ENCODE data around the gene GRIP1.

DNA sequence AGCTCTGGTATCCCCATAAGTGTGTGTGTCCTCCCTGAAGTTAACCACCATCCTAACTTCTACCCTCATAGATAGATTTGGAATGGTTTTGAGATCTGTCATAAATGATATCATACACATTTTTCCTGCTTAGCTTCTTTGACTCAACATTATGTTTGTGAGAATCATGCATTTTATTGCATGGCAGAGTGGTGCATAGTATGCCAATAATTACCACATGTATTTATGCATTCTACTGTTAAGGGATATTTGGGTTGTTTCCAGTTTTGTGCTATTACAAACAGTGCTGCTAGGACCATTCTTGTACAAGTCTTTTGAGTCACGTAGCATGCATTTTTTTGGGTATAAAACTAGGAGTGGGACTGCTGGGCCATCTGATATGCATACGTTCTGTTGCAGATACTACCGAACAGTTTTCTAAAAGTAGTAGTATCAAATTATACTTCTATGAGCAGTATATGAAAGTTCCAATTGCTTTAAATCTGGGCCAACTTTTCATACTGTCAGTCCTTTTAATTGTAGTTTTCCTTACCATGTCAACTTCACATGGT, 13.4 kb downstream of the GRIP1 start:
- no peak for TF ChIP-seq TCF12 (IDR thresholded peaks at IDR 0.05; ENCODE audit: low read depth)
- TF ChIP-seq TEAD4 (IDR thresholded peaks at IDR 0.05): no peak
- TF ChIP-seq, protein P1, sequence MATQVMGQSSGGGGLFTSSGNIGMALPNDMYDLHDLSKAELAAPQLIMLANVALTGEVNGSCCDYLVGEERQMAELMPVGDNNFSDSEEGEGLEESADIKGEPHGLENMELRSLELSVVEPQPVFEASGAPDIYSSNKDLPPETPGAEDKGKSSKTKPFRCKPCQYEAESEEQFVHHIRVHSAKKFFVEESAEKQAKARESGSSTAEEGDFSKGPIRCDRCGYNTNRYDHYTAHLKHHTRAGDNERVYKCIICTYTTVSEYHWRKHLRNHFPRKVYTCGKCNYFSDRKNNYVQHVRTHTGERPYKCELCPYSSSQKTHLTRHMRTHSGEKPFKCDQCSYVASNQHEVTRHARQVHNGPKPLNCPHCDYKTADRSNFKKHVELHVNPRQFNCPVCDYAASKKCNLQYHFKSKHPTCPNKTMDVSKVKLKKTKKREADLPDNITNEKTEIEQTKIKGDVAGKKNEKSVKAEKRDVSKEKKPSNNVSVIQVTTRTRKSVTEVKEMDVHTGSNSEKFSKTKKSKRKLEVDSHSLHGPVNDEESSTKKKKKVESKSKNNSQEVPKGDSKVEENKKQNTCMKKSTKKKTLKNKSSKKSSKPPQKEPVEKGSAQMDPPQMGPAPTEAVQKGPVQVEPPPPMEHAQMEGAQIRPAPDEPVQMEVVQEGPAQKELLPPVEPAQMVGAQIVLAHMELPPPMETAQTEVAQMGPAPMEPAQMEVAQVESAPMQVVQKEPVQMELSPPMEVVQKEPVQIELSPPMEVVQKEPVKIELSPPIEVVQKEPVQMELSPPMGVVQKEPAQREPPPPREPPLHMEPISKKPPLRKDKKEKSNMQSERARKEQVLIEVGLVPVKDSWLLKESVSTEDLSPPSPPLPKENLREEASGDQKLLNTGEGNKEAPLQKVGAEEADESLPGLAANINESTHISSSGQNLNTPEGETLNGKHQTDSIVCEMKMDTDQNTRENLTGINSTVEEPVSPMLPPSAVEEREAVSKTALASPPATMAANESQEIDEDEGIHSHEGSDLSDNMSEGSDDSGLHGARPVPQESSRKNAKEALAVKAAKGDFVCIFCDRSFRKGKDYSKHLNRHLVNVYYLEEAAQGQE (IDR thresholded peaks at IDR 0.05; ENCODE audit: low read depth): no peak
- TF ChIP-seq NFIC (IDR thresholded peaks at IDR 0.05): no peak
- TF ChIP-seq, protein P2, sequence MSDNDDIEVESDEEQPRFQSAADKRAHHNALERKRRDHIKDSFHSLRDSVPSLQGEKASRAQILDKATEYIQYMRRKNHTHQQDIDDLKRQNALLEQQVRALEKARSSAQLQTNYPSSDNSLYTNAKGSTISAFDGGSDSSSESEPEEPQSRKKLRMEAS (IDR thresholded peaks at IDR 0.05): no peak
- no peak for TF ChIP-seq EGR1 (IDR thresholded peaks at IDR 0.05)
- TF ChIP-seq CEBPB (IDR thresholded peaks at IDR 0.05): no peak
- TF ChIP-seq EP300 (IDR thresholded peaks at IDR 0.05; ENCODE audit: borderline replicate concordance): no peak
- TF ChIP-seq FOXM1 (IDR thresholded peaks at IDR 0.05; ENCODE audit: borderline replicate concordance, low read depth): no peak
- no peak for TF ChIP-seq YY1 (IDR thresholded peaks at IDR 0.05; ENCODE audit: low read depth)
